HEK293T (cell line): ENCODE measurements around the gene PLCB1.

Source experiments
- BHLHE40 ChIP-seq: fragments of 450-650 bp; IDR thresholded peaks from 2 replicates; pipeline ENCODE4 v1.6.1; 2016; ENCODE audit warnings: mild to moderate bottlenecking, moderate library complexity, borderline replicate concordance
- ELF4 ChIP-seq: fragments of 450-650 bp; IDR thresholded peaks from 2 replicates; pipeline ENCODE4 v1.6.1; 2017; ENCODE audit warnings: antibody characterized with exemption
- FOXA1 ChIP-seq: fragments of 450-650 bp; IDR thresholded peaks from 2 replicates; pipeline ENCODE4 v1.6.1; 2016; ENCODE audit warnings: mild to moderate bottlenecking
- FOXK2 ChIP-seq: fragments of 450-650 bp; IDR thresholded peaks from 2 replicates; pipeline ENCODE4 v1.6.1; 2016; ENCODE audit warnings: mild to moderate bottlenecking
- FOXM1 ChIP-seq: fragments of 450-650 bp; IDR thresholded peaks from 2 replicates; pipeline ENCODE4 v1.6.1; 2017; ENCODE audit warnings: mild to moderate bottlenecking, borderline replicate concordance
- HDGF ChIP-seq: fragments of 450-650 bp; IDR thresholded peaks from 2 replicates; pipeline ENCODE4 v1.6.1; 2017; ENCODE audit warnings: antibody characterized with exemption, borderline replicate concordance
- L3MBTL2 ChIP-seq: fragments of 450-650 bp; conservative IDR thresholded peaks from 2 replicates; pipeline ENCODE4 v1.6.1; 2016; ENCODE audit warnings: mild to moderate bottlenecking
- NFRKB ChIP-seq: fragments of 450-650 bp; IDR thresholded peaks from 2 replicates; pipeline ENCODE4 v1.6.1; 2016; ENCODE audit warnings: mild to moderate bottlenecking, moderate library complexity
- PKNOX1 ChIP-seq: fragments of 450-650 bp; IDR thresholded peaks from 2 replicates; pipeline ENCODE4 v1.6.1; 2016
- SP1 ChIP-seq: fragments of 450-650 bp; IDR thresholded peaks from 2 replicates; pipeline ENCODE4 v1.6.1; 2017
- SUZ12 ChIP-seq: fragments of 450-650 bp; IDR thresholded peaks from 2 replicates; pipeline ENCODE4 v1.6.1; 2016; ENCODE audit warnings: mild to moderate bottlenecking
- TARDBP ChIP-seq: fragments of 450-650 bp; IDR thresholded peaks from 2 replicates; pipeline ENCODE4 v1.6.1; 2016

- TF ChIP-seq FOXA1 = no peak
- TF ChIP-seq ELF4 = no peak
- no peak for TF ChIP-seq PKNOX1
- TF ChIP-seq BHLHE40 = no peak
- no peak for TF ChIP-seq HDGF
- no peak for TF ChIP-seq FOXK2
- no peak for TF ChIP-seq SUZ12
- no peak for TF ChIP-seq SP1
- TF ChIP-seq TARDBP = no peak
- TF ChIP-seq L3MBTL2 = no peak
- no peak for TF ChIP-seq NFRKB
- TF ChIP-seq FOXM1 = no peak
Observed at GRCh38 chr20:8421981-8422380, 289.9 kb downstream of the PLCB1 start.
